Fibroblast of mammary gland (primary cell): ENCODE data around the gene ZBTB37.
A peak's percentile ranks its signal among the peaks of the same experiment; 100 is the strongest.
"Not testable (repeated sequence)": the region's sequence is repeated elsewhere in the genome, so short reads cannot be mapped to it uniquely, and the experiment has no call there.

ENCODE experiments used
- DNase-seq: peaks from one replicate; pipeline ENCODE4 v3.0.0-alpha.2; 2010; ENCODE audit warnings: low read depth
- H3K4me3 ChIP-seq: 2 replicates; pipeline ENCODE4 v1.5.1; 2011; ENCODE audit warnings: low read depth, mild to moderate bottlenecking, low read length, moderate library complexity; ENCODE audit not compliant: control insufficient read depth
- CTCF ChIP-seq: conservative IDR thresholded peaks from 2 replicates; pipeline ENCODE4 v1.5.1; 2011; ENCODE audit warnings: low read depth, low read length, inconsistent platforms; ENCODE audit not compliant: control insufficient read depth, insufficient read depth

ZBTB37 gene

GRCh38 chr1:173832748-173833147 is 35.4 kb upstream of the ZBTB37 start:
- H3K4me3 ChIP-seq: no peak overlapping the region
- no peak for TF ChIP-seq CTCF
- no peak for DNase-seq

GRCh38 chr1:173852105-173852504 is 16.1 kb upstream of the ZBTB37 start:
- no peak overlapping the region for H3K4me3 ChIP-seq
- no peak for DNase-seq
- no peak for TF ChIP-seq CTCF

GRCh38 chr1:173853074-173853473 is 15.1 kb upstream of the ZBTB37 start:
- TF ChIP-seq CTCF: no peak
- peak; percentile 54 for DNase-seq
- H3K4me3 ChIP-seq: no peak overlapping the region

- no peak for TF ChIP-seq CTCF
- H3K4me3 ChIP-seq: no peak overlapping the region
- no peak for DNase-seq
Observed at GRCh38 chr1:173856014-173856413, 12.2 kb upstream of the ZBTB37 start.

GRCh38 chr1:173856903-173857302 is 11.3 kb upstream of the ZBTB37 start:
- no peak overlapping the region for H3K4me3 ChIP-seq
- no peak for TF ChIP-seq CTCF
- DNase-seq: no peak

GRCh38 chr1:173857363-173857917 is 10.7 kb upstream of the ZBTB37 start:
- DNase-seq: no peak
- TF ChIP-seq CTCF: no peak
- no peak overlapping the region for H3K4me3 ChIP-seq

GRCh38 chr1:173859547-173859946 is 8.6 kb upstream of the ZBTB37 start:
- DNase-seq, H3K4me3 ChIP-seq: not testable (repeated sequence)

GRCh38 chr1:173860065-173860464 is 8.1 kb upstream of the ZBTB37 start:
- no peak for TF ChIP-seq CTCF
- no peak for DNase-seq
- H3K4me3 ChIP-seq: no peak overlapping the region
